Activated CD8-positive, alpha-beta T cell treated with anti-CD3 and anti-CD28 coated beads for 36 hours (primary cell): Measurements from ENCODE around the gene BBLN. TPM values are rescaled to one million over a fixed set of nuclear protein-coding genes. Genes with fewer than 3 reads are reported as not detected.
"Not testable (repeated sequence)": the region's sequence is repeated elsewhere in the genome, so short reads cannot be mapped to it uniquely, and the experiment has no call there.

Source experiments
- ATAC-seq: fragments of 200-7000 bp; cut with Tn5 transposase; one replicate; pipeline ENCODE4 v1.10.0; 2021; ENCODE audit warnings: mild to moderate bottlenecking, moderate library complexity
- CTCF ChIA-PET: fragments of 350-600 bp; sonication (Branson Sonifier 250); formaldehyde crosslinking; loops from one replicate; lab custom pipeline; 2021; ENCODE audit warnings: antibody characterized with exemption; lab: Charles Lee
- POLR2A ChIA-PET: fragments of 350-600 bp; sonication (Branson Sonifier 250); formaldehyde crosslinking; loops from one replicate; lab custom pipeline; 2021; ENCODE audit warnings: antibody characterized with exemption; lab: Charles Lee
- DNase-seq: peaks from one replicate; pipeline ENCODE4 v3.0.0-alpha.2; 2020
- H3K27ac Mint-ChIP-seq: one replicate; pipeline ENCODE4 v1.8.0; 2021; ENCODE audit warnings: mild to moderate bottlenecking, mixed read lengths
- H3K27me3 Mint-ChIP-seq: one replicate; pipeline ENCODE4 v1.8.0; 2021; ENCODE audit warnings: mixed read lengths
- H3K36me3 Mint-ChIP-seq: one replicate; pipeline ENCODE4 v1.8.0; 2021; ENCODE audit warnings: low read depth, mixed read lengths
- H3K4me1 Mint-ChIP-seq: one replicate; pipeline ENCODE4 v1.8.0; 2021; ENCODE audit warnings: low read depth, mixed read lengths
- H3K4me3 Mint-ChIP-seq: one replicate; pipeline ENCODE4 v1.8.0; 2021; ENCODE audit warnings: mild to moderate bottlenecking, moderate library complexity, mixed read lengths
- H3K9me3 Mint-ChIP-seq: one replicate; pipeline ENCODE4 v1.8.0; 2021; ENCODE audit warnings: mixed read lengths
- intact Hi-C: fragments of 100-400 bp; cut with micrococcal nuclease; formaldehyde crosslinking; loops from one replicate; pipeline ENCODE4 v1.10.0; 2022
- total RNA-seq, 2 experiments: library from RNA; stranded (reverse); gene quantifications; one replicate each; pipeline ENCODE4 v1.2.3, GENCODE V29; 2021
- TF ChIP-seq, protein P1 (sequence below): fragments of 200-600 bp; IDR thresholded peaks from one replicate; pipeline ENCODE4 v1.8.0; 2022; ENCODE audit warnings: antibody characterized with exemption, mild to moderate bottlenecking

Gene BBLN
- total RNA-seq, 2 experiments from 2014 or later: 127 to 132 TPM

GRCh38 chr9:128178806-128179431 is 18.9 kb downstream of the BBLN start:
- TF ChIP-seq, protein P1, sequence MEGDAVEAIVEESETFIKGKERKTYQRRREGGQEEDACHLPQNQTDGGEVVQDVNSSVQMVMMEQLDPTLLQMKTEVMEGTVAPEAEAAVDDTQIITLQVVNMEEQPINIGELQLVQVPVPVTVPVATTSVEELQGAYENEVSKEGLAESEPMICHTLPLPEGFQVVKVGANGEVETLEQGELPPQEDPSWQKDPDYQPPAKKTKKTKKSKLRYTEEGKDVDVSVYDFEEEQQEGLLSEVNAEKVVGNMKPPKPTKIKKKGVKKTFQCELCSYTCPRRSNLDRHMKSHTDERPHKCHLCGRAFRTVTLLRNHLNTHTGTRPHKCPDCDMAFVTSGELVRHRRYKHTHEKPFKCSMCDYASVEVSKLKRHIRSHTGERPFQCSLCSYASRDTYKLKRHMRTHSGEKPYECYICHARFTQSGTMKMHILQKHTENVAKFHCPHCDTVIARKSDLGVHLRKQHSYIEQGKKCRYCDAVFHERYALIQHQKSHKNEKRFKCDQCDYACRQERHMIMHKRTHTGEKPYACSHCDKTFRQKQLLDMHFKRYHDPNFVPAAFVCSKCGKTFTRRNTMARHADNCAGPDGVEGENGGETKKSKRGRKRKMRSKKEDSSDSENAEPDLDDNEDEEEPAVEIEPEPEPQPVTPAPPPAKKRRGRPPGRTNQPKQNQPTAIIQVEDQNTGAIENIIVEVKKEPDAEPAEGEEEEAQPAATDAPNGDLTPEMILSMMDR: no peak
- peaks cover 3% of the 10 kb centered on the region for H3K4me1 Mint-ChIP-seq
- peaks cover 41% of the 10 kb centered on the region for H3K36me3 Mint-ChIP-seq
- ChIA-PET POLR2A (interaction anchor here (2.8 kb wide), 1 partner anchor 11 kb away, joined by 13 read pairs; no protein-coding TSS in a partner anchor), CTCF (no interaction called here)
- ATAC-seq: no peak
- H3K4me3 Mint-ChIP-seq: no peak overlapping the region
- H3K9me3 Mint-ChIP-seq: no peaks in the 10 kb centered on the region
- intact Hi-C loops: no loop called here
- no peaks in the 10 kb centered on the region for H3K27me3 Mint-ChIP-seq
- no peak for DNase-seq
- H3K27ac Mint-ChIP-seq: no peak overlapping the region

- Mint-ChIP-seq H3K4me3 (no peak overlapping the region), H3K27ac (no peak overlapping the region), H3K9me3 (no peaks in the 10 kb centered on the region), H3K27me3 (no peaks in the 10 kb centered on the region), H3K36me3 (peaks cover 43% of the 10 kb centered on the region), H3K4me1 (peaks cover 5% of the 10 kb centered on the region)
- ChIA-PET POLR2A (interaction anchor here (2.8 kb wide), 1 partner anchor 10 kb away, joined by 13 read pairs; no protein-coding TSS in a partner anchor), CTCF (interaction anchor here (1.0 kb wide), 1 partner anchor 7 kb away, joined by 3 read pairs; no protein-coding TSS in a partner anchor)
- TF ChIP-seq, protein P1: no peak
- intact Hi-C loops: no loop called here
- DNase-seq (no peak), ATAC-seq (no peak)
Observed at GRCh38 chr9:128180001-128180400, 19.9 kb downstream of the BBLN start.

GRCh38 chr9:128180447-128180846 is 20.4 kb downstream of the BBLN start:
- Mint-ChIP-seq H3K4me3 (no peak overlapping the region), H3K27ac (no peak overlapping the region), H3K9me3 (no peaks in the 10 kb centered on the region), H3K4me1 (peaks cover 5% of the 10 kb centered on the region), H3K36me3 (peaks cover 39% of the 10 kb centered on the region), H3K27me3 (no peaks in the 10 kb centered on the region)
- ATAC-seq (no peak), DNase-seq (no peak)
- POLR2A ChIA-PET: interaction anchor here (2.8 kb wide), 1 partner anchor 10 kb away, joined by 13 read pairs; no protein-coding TSS in a partner anchor
- TF ChIP-seq, protein P1: no peak
- CTCF ChIA-PET: interaction anchor here (1.0 kb wide), 1 partner anchor 8 kb away, joined by 3 read pairs; no protein-coding TSS in a partner anchor
- intact Hi-C loops: no loop called here

GRCh38 chr9:128181480-128181879 is 21.4 kb downstream of the BBLN start:
- POLR2A ChIA-PET, H3K27me3 Mint-ChIP-seq, ATAC-seq, H3K9me3 Mint-ChIP-seq, intact Hi-C loops, DNase-seq, H3K4me3 Mint-ChIP-seq, H3K27ac Mint-ChIP-seq, H3K4me1 Mint-ChIP-seq: not testable (repeated sequence)
- H3K36me3 Mint-ChIP-seq: peaks cover 36% of the 10 kb centered on the region
- CTCF ChIA-PET: interaction anchor here (0.8 kb wide), 1 partner anchor 12 kb away, joined by 3 read pairs; no protein-coding TSS in a partner anchor

- CTCF ChIA-PET: interaction anchor here (1.1 to 1.5 kb wide), 4 partner anchors 8 to 67 kb away, joined by 3 to 8 read pairs (median 4); no protein-coding TSS in a partner anchor
- Mint-ChIP-seq H3K4me3 (no peak overlapping the region), H3K9me3 (no peaks in the 10 kb centered on the region), H3K27ac (no peak overlapping the region), H3K4me1 (peaks cover 10% of the 10 kb centered on the region), H3K27me3 (no peaks in the 10 kb centered on the region), H3K36me3 (peaks cover 36% of the 10 kb centered on the region)
- no peak for ATAC-seq
- TF ChIP-seq, protein P1: no peak
- intact Hi-C loops: no loop called here
- POLR2A ChIA-PET: interaction anchor here (1.2 kb wide), 1 partner anchor 22 kb away, joined by 4 read pairs; no protein-coding TSS in a partner anchor
- DNase-seq: no peak
Observed at GRCh38 chr9:128182893-128183588, 23.0 kb downstream of the BBLN start.
